ENCODE measurements around the gene GPR4.

Gene GPR4

GRCh38 chr19:45578861-45579260 is 23.2 kb downstream of the GPR4 start:
- TF ChIP-seq CTCF (conservative IDR thresholded peaks at IDR 0.05; ENCODE audit: low read depth, low read length) = no peak
- DNase-seq (ENCODE audit: low read depth) = no peak
- H3K4me3 ChIP-seq (ENCODE audit: low read length) = no peak overlapping the region

- TF ChIP-seq CTCF (conservative IDR thresholded peaks at IDR 0.05; ENCODE audit: low read depth, low read length) = no peak
- DNase-seq (ENCODE audit: low read depth) = peak; percentile 55
- H3K4me3 ChIP-seq (ENCODE audit: low read length) = no peak overlapping the region
These were observed 24.7 kb downstream of the GPR4 start for GRCh38 chr19:45577111-45577905.

- no peak for TF ChIP-seq CTCF (conservative IDR thresholded peaks at IDR 0.05; ENCODE audit: low read depth, low read length)
- H3K4me3 ChIP-seq (ENCODE audit: low read length) = no peak overlapping the region
- DNase-seq (ENCODE audit: low read depth) = no peak
These were observed 25.3 kb downstream of the GPR4 start for GRCh38 chr19:45576682-45577081.

DNA sequence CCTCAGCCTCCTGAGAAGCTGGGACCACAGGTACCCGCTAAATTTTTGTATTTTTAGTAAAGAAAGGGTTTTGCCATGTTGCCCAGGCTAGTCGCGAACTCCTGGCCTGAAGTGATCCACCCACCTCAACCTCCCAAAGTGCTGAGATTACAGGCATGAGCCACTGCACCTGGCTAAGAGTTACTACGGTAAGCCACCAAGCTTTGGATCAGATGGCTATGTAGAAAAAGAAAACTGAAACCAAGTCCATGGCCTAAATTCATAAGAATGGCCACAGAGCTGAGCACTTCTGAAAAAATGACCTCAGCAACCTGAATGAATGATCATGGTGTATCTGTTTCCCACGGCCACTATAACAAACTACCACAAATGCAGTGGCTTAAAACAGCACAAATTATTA is 26.8 kb downstream of the GPR4 start:
- no peak overlapping the region for H3K4me3 ChIP-seq (ENCODE audit: low read length)
- DNase-seq (ENCODE audit: low read depth) = no peak
- TF ChIP-seq CTCF (conservative IDR thresholded peaks at IDR 0.05; ENCODE audit: low read depth, low read length) = no peak

DNA sequence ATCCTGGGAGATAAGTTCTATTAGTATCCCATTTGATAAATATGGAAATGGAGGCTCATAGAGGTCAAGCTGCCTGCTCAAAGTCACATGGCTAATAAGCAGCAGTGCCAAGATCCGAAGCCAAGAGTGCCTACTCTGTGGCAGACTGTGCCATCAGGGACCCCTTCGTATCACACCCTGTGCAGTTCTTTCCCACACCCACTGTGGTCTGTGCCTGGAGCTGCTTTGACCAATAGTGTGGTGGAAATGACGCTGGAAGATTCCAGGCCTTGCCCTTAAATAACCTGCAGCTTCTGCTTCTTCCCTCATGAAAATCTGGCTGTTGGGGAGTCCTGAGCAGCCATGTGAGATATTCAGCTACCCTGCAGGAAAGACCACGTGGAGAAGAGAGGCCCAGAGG is 27.5 kb downstream of the GPR4 start:
- no peak for DNase-seq (ENCODE audit: low read depth)
- H3K4me3 ChIP-seq (ENCODE audit: low read length) = no peak overlapping the region
- TF ChIP-seq CTCF (conservative IDR thresholded peaks at IDR 0.05; ENCODE audit: low read depth, low read length) = no peak

- no peak for DNase-seq (ENCODE audit: low read depth)
- H3K4me3 ChIP-seq (ENCODE audit: low read length) = no peak overlapping the region
- TF ChIP-seq CTCF (conservative IDR thresholded peaks at IDR 0.05; ENCODE audit: low read depth, low read length) = no peak
These were observed 30.4 kb downstream of the GPR4 start for GRCh38 chr19:45571457-45572220.

Measured in retinal pigment epithelial cell (primary cell).